ENCODE measurements around the gene SYT1.
A peak's percentile ranks its signal among the peaks of the same experiment; 100 is the strongest.
"Not testable (repeated sequence)": the region's sequence is repeated elsewhere in the genome, so short reads cannot be mapped to it uniquely, and the experiment has no call there.

The SYT1 gene

GRCh38 chr12:78864403-78864869 lies at the start of gene SYT1:
TSS of gene SYT1 (plus strand) at chr12:78864774.
- DNase-seq = peak; percentile 70

- no peak for DNase-seq
These were observed 46.1 kb upstream of the SYT1 start for GRCh38 chr12:78818487-78818886.

GRCh38 chr12:78820946-78821345 lies 43.6 kb upstream of the SYT1 start:
- DNase-seq = no peak

GRCh38 chr12:78824918-78825317 lies 39.7 kb upstream of the SYT1 start:
- DNase-seq = no peak

- DNase-seq = no peak
These were observed 34.9 kb upstream of the SYT1 start for GRCh38 chr12:78829690-78830089.

- no peak for DNase-seq
These were observed 29.1 kb upstream of the SYT1 start for GRCh38 chr12:78835493-78835892.

GRCh38 chr12:78840518-78841019 lies 24.0 kb upstream of the SYT1 start:
- DNase-seq = not testable (repeated sequence)

GRCh38 chr12:78853231-78853630 lies 11.3 kb upstream of the SYT1 start:
- no peak for DNase-seq

- DNase-seq = peak; percentile 69
These were observed 832 bp upstream of the SYT1 start for GRCh38 chr12:78863482-78864402.

- DNase-seq = no peak
These were observed 393 bp downstream of the SYT1 start for GRCh38 chr12:78864870-78865463.

GRCh38 chr12:78865516-78865915 lies 942 bp downstream of the SYT1 start:
- DNase-seq = no peak

GRCh38 chr12:78866518-78866917 lies 1.9 kb downstream of the SYT1 start:
- no peak for DNase-seq

- no peak for DNase-seq
These were observed 6.0 kb downstream of the SYT1 start for GRCh38 chr12:78870539-78870938.

- no peak for DNase-seq
These were observed 7.0 kb downstream of the SYT1 start for GRCh38 chr12:78871566-78871965.

GRCh38 chr12:78878459-78878858 lies 13.9 kb downstream of the SYT1 start:
- DNase-seq = no peak

GRCh38 chr12:78878866-78879265 lies 14.3 kb downstream of the SYT1 start:
- DNase-seq = no peak

GRCh38 chr12:78880078-78880477 lies 15.5 kb downstream of the SYT1 start:
- DNase-seq = peak; percentile 45

GRCh38 chr12:78881685-78882084 lies 17.1 kb downstream of the SYT1 start:
- no peak for DNase-seq

GRCh38 chr12:78885466-78885865 lies 20.9 kb downstream of the SYT1 start:
- DNase-seq = no peak

GRCh38 chr12:78886719-78887407 lies 22.3 kb downstream of the SYT1 start:
- DNase-seq = peak; percentile 14

- no peak for DNase-seq
These were observed 22.9 kb downstream of the SYT1 start for GRCh38 chr12:78887444-78887843.

GRCh38 chr12:78888568-78888967 lies 24.0 kb downstream of the SYT1 start:
- DNase-seq = no peak

- DNase-seq = no peak
These were observed 27.2 kb downstream of the SYT1 start for GRCh38 chr12:78891646-78892353.
